ENCODE data around the gene TCF4.

TCF4 gene

GRCh38 chr18:55449412-55450140 is 138.4 kb downstream of the TCF4 start:
- no peaks in the 10 kb centered on the region for H3K36me3 ChIP-seq (ENCODE audit: control insufficient read depth, insufficient read depth, low read length)
- H3K9me3 ChIP-seq (ENCODE audit: control insufficient read depth, low read length), result no peaks in the 10 kb centered on the region
- no peaks in the 10 kb centered on the region for H3K4me1 ChIP-seq (ENCODE audit: control insufficient read depth, insufficient read depth, low read length, poor library complexity, severe bottlenecking)
- DNase-seq, result no peak
- H3K4me3 ChIP-seq (ENCODE audit: insufficient read depth, low read depth, low read length, poor library complexity, severe bottlenecking), result no peak overlapping the region
- H3K27ac ChIP-seq (ENCODE audit: insufficient read depth, low read length, poor library complexity, severe bottlenecking), result no peak overlapping the region
- no peaks in the 10 kb centered on the region for H3K27me3 ChIP-seq (replicated peaks; ENCODE audit: control insufficient read depth, insufficient read depth, low read length, poor library complexity, severe bottlenecking)

DNA sequence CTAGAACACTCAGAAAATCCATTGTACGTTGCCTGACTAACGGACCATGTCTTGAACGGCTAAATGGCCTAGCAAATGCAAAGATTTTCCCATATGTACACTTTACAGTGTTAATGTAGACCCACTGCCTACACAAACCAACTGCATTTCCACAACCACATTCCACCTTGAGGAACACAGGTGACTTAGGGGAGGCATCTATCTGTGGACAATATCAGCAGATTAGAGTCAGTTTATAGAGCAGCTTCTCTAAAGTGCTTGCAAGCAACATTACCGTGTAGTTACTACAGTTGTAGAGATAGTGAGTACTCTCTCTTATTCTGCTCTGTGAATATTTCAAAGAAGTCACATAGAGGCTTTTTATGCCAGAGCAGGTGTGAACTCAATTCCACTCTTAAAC is 139.6 kb downstream of the TCF4 start:
- DNase-seq, result no peak
- H3K9me3 ChIP-seq (ENCODE audit: control insufficient read depth, low read length), result no peaks in the 10 kb centered on the region
- no peaks in the 10 kb centered on the region for H3K27me3 ChIP-seq (replicated peaks; ENCODE audit: control insufficient read depth, insufficient read depth, low read length, poor library complexity, severe bottlenecking)
- no peak overlapping the region for H3K4me3 ChIP-seq (ENCODE audit: insufficient read depth, low read depth, low read length, poor library complexity, severe bottlenecking)
- no peak overlapping the region for H3K27ac ChIP-seq (ENCODE audit: insufficient read depth, low read length, poor library complexity, severe bottlenecking)
- H3K4me1 ChIP-seq (ENCODE audit: control insufficient read depth, insufficient read depth, low read length, poor library complexity, severe bottlenecking), result no peaks in the 10 kb centered on the region
- no peaks in the 10 kb centered on the region for H3K36me3 ChIP-seq (ENCODE audit: control insufficient read depth, insufficient read depth, low read length)

- no peaks in the 10 kb centered on the region for H3K4me1 ChIP-seq (ENCODE audit: control insufficient read depth, insufficient read depth, low read length, poor library complexity, severe bottlenecking)
- no peak overlapping the region for H3K27ac ChIP-seq (ENCODE audit: insufficient read depth, low read length, poor library complexity, severe bottlenecking)
Measured at GRCh38 chr18:55447672-55448018, 140.3 kb downstream of the TCF4 start.

DNA sequence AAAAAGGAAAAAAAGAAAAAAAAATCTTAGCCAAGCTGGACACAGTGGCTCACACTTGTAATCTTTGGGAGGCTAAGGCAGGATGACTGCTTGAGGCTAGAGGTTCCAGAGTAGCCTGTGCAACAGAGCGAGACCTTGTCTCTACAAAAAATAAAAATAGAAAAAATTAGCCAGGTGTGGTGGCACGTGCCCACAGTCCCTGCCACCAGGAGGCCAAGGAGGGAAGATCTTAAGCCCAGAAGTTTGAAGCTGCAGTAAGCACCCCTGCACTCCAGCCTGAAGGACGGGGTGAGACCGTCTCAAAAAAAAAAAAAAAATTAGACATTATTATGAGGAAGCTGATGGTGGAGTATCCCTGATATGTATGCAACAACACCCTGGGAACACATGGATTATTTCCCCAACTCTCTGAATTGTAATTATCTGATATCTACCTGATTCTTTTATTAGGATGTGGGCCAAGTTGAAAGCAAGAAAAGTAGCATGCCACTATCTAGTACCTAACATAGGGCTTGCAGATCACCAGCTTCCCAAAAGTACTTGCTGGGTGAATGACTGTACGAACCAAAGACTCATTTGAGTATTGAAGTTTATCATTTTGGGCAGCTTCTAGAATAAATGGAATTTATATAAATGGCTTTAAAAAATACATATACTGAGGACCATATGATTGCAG is 140.9 kb downstream of the TCF4 start:
- Histone ChIP-seq H3K4me3 (ENCODE audit: insufficient read depth, low read depth, low read length, poor library complexity, severe bottlenecking) (no peak overlapping the region), H3K9me3 (ENCODE audit: control insufficient read depth, low read length) (no peaks in the 10 kb centered on the region), H3K4me1 (ENCODE audit: control insufficient read depth, insufficient read depth, low read length, poor library complexity, severe bottlenecking) (no peaks in the 10 kb centered on the region), H3K36me3 (ENCODE audit: control insufficient read depth, insufficient read depth, low read length) (no peaks in the 10 kb centered on the region), H3K27ac (ENCODE audit: insufficient read depth, low read length, poor library complexity, severe bottlenecking) (no peak overlapping the region), H3K27me3 (replicated peaks; ENCODE audit: control insufficient read depth, insufficient read depth, low read length, poor library complexity, severe bottlenecking) (no peaks in the 10 kb centered on the region)
- DNase-seq, result no peak

More at GRCh38 chr18:55447672-55448018, 140.3 kb downstream of the TCF4 start:
- Histone ChIP-seq H3K4me3 (ENCODE audit: insufficient read depth, low read depth, low read length, poor library complexity, severe bottlenecking) (no peak overlapping the region), H3K9me3 (ENCODE audit: control insufficient read depth, low read length) (no peaks in the 10 kb centered on the region), H3K36me3 (ENCODE audit: control insufficient read depth, insufficient read depth, low read length) (no peaks in the 10 kb centered on the region), H3K27me3 (replicated peaks; ENCODE audit: control insufficient read depth, insufficient read depth, low read length, poor library complexity, severe bottlenecking) (no peaks in the 10 kb centered on the region)
- no peak for DNase-seq

DNA sequence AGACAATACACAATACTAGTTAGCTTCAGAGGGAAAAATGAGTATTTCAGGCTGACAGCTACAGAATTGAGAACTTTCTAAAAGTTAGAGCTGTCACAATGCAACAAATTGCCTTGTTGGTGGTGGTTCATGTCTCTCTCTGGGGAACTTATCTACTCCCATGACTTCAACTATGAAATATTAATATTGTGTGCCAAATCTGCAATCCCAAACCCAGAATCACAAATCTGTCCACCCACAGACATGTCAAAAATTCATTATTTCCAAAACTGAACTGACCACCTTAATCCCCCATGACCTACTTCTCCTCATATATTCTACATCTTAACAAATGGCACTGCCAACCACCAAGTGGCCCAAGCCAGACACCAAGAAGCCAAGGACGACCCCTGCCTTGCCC is 143.5 kb downstream of the TCF4 start:
- Histone ChIP-seq H3K27ac (ENCODE audit: insufficient read depth, low read length, poor library complexity, severe bottlenecking) (no peak overlapping the region), H3K4me3 (ENCODE audit: insufficient read depth, low read depth, low read length, poor library complexity, severe bottlenecking) (no peak overlapping the region), H3K4me1 (ENCODE audit: control insufficient read depth, insufficient read depth, low read length, poor library complexity, severe bottlenecking) (no peaks in the 10 kb centered on the region), H3K27me3 (replicated peaks; ENCODE audit: control insufficient read depth, insufficient read depth, low read length, poor library complexity, severe bottlenecking) (no peaks in the 10 kb centered on the region), H3K36me3 (ENCODE audit: control insufficient read depth, insufficient read depth, low read length) (no peaks in the 10 kb centered on the region), H3K9me3 (ENCODE audit: control insufficient read depth, low read length) (no peaks in the 10 kb centered on the region)
- no peak for DNase-seq

DNA sequence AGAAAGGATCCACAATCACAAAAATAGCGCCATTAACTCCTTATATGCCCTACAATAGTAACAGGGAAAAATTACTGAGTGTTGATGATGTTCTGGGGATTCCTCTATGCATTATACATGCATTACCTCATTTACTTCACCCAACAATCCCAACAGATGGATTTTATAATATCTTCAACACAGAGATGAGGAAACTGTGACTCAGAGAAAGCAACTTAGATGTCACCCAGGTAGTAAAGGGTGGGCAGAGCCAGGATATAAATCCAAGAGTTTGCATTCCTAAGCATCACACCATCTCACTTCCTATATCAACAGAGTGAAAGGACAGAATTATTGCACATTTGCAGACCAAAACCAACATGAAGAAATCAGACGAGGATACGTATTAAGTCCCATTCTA is 144.2 kb downstream of the TCF4 start:
- no peaks in the 10 kb centered on the region for H3K4me1 ChIP-seq (ENCODE audit: control insufficient read depth, insufficient read depth, low read length, poor library complexity, severe bottlenecking)
- H3K36me3 ChIP-seq (ENCODE audit: control insufficient read depth, insufficient read depth, low read length), result no peaks in the 10 kb centered on the region
- no peak overlapping the region for H3K4me3 ChIP-seq (ENCODE audit: insufficient read depth, low read depth, low read length, poor library complexity, severe bottlenecking)
- no peak for DNase-seq
- no peaks in the 10 kb centered on the region for H3K9me3 ChIP-seq (ENCODE audit: control insufficient read depth, low read length)
- H3K27ac ChIP-seq (ENCODE audit: insufficient read depth, low read length, poor library complexity, severe bottlenecking), result no peak overlapping the region
- H3K27me3 ChIP-seq (replicated peaks; ENCODE audit: control insufficient read depth, insufficient read depth, low read length, poor library complexity, severe bottlenecking), result no peaks in the 10 kb centered on the region

- Histone ChIP-seq H3K4me1 (ENCODE audit: control insufficient read depth, insufficient read depth, low read length, poor library complexity, severe bottlenecking) (no peaks in the 10 kb centered on the region), H3K36me3 (ENCODE audit: control insufficient read depth, insufficient read depth, low read length) (no peaks in the 10 kb centered on the region), H3K27me3 (replicated peaks; ENCODE audit: control insufficient read depth, insufficient read depth, low read length, poor library complexity, severe bottlenecking) (no peaks in the 10 kb centered on the region), H3K4me3 (ENCODE audit: insufficient read depth, low read depth, low read length, poor library complexity, severe bottlenecking) (no peak overlapping the region), H3K27ac (ENCODE audit: insufficient read depth, low read length, poor library complexity, severe bottlenecking) (no peak overlapping the region), H3K9me3 (ENCODE audit: control insufficient read depth, low read length) (no peaks in the 10 kb centered on the region)
- no peak for DNase-seq
Measured at GRCh38 chr18:55442561-55442960, 145.4 kb downstream of the TCF4 start.

DNA sequence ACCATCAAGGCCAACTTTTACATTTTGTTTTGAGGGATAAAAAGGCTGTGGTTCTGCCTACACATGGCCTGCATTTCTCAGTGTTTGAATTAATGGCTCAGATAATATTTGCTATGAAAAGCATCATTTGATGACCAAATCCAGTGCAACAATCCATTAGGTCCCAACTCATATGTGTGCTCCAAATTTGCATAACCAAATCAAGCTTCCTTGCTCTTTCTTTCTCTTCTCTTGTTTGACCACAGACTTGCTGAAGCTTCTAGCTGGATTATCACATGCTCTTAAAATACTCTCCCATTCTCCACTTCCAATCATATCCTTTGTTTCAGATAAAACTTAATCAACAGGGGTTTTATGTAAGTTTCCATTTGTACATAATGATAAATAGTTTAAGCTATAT is 147.0 kb downstream of the TCF4 start:
- Histone ChIP-seq H3K9me3 (ENCODE audit: control insufficient read depth, low read length) (no peaks in the 10 kb centered on the region), H3K4me3 (ENCODE audit: insufficient read depth, low read depth, low read length, poor library complexity, severe bottlenecking) (no peak overlapping the region), H3K36me3 (ENCODE audit: control insufficient read depth, insufficient read depth, low read length) (no peaks in the 10 kb centered on the region), H3K27me3 (replicated peaks; ENCODE audit: control insufficient read depth, insufficient read depth, low read length, poor library complexity, severe bottlenecking) (no peaks in the 10 kb centered on the region), H3K4me1 (ENCODE audit: control insufficient read depth, insufficient read depth, low read length, poor library complexity, severe bottlenecking) (no peaks in the 10 kb centered on the region), H3K27ac (ENCODE audit: insufficient read depth, low read length, poor library complexity, severe bottlenecking) (no peak overlapping the region)
- no peak for DNase-seq

DNA sequence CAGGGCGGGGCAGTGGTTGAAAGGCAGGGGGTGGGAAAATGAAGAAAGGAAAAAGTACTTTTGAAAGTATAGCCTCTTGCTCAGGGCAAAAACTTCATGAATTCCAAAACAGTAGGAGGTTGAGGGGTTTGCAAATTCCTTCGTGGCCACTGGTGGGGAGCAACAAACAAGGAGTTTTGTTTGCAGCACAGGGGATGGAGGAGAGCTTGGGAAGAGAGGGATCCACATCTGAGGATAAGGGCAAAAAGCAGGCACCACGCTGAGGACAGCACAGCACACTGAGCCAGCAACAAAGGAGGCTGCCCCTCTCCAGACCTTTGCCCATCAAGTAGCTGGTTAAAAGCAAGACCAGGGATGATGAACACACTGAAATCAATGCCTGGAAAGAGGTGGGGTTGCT is 148.9 kb downstream of the TCF4 start:
- H3K4me3 ChIP-seq (ENCODE audit: insufficient read depth, low read depth, low read length, poor library complexity, severe bottlenecking), result no peak overlapping the region
- H3K27me3 ChIP-seq (replicated peaks; ENCODE audit: control insufficient read depth, insufficient read depth, low read length, poor library complexity, severe bottlenecking), result no peaks in the 10 kb centered on the region
- H3K9me3 ChIP-seq (ENCODE audit: control insufficient read depth, low read length), result no peaks in the 10 kb centered on the region
- no peak overlapping the region for H3K27ac ChIP-seq (ENCODE audit: insufficient read depth, low read length, poor library complexity, severe bottlenecking)
- no peaks in the 10 kb centered on the region for H3K4me1 ChIP-seq (ENCODE audit: control insufficient read depth, insufficient read depth, low read length, poor library complexity, severe bottlenecking)
- no peaks in the 10 kb centered on the region for H3K36me3 ChIP-seq (ENCODE audit: control insufficient read depth, insufficient read depth, low read length)
- DNase-seq, result no peak

DNA sequence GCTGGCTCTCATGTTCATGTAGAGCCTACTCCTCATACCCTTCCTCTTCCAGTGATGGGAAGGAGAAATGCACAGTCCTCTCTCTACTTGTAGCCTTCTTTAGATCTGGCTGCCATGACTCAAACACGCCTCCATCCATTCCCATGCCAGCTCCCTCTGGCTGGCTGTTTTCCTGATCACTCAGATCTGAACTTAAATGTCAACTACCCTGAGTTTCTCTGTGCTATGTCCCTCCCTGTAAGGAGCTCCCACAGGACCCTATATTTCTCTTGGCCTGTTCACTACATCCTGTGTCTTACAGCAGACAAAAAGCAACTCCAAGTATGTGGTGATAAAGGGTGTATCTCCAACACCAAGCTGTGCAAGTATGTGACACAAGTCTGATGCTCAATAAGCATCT is 152.4 kb downstream of the TCF4 start:
- H3K36me3 ChIP-seq (ENCODE audit: control insufficient read depth, insufficient read depth, low read length), result no peaks in the 10 kb centered on the region
- H3K27me3 ChIP-seq (replicated peaks; ENCODE audit: control insufficient read depth, insufficient read depth, low read length, poor library complexity, severe bottlenecking), result no peaks in the 10 kb centered on the region
- no peaks in the 10 kb centered on the region for H3K9me3 ChIP-seq (ENCODE audit: control insufficient read depth, low read length)
- no peak for DNase-seq
- no peaks in the 10 kb centered on the region for H3K4me1 ChIP-seq (ENCODE audit: control insufficient read depth, insufficient read depth, low read length, poor library complexity, severe bottlenecking)
- no peak overlapping the region for H3K27ac ChIP-seq (ENCODE audit: insufficient read depth, low read length, poor library complexity, severe bottlenecking)
- H3K4me3 ChIP-seq (ENCODE audit: insufficient read depth, low read depth, low read length, poor library complexity, severe bottlenecking), result no peak overlapping the region
